Measurements from ENCODE around the gene PMF1. TPM values are rescaled to one million over a fixed set of nuclear protein-coding genes. Genes with fewer than 3 reads are reported as not detected.

Gene PMF1
- total RNA-seq, 3 donors from 2014 or later, result 41.4 to 75.2 (median 60.3) TPM

DNA sequence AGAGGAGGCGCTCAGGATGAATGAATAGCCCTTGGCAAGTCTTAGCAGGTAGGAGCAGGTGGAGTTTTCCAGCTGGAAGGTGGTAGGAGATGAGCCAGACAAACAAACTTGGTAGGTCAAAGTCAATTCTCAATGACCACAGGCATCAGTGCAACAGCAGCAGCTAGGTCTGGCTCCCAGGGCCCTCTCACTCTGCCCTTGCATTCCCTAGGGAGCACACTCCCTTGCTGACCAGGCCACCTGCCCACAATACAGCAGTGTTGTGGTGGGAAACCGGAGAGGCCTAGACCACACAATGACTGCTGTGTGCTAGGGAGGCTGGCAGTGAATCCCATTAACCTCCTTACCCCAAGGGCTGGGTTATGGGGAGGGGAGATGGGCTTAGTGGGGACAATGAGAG, 48.1 kb downstream of the PMF1 start:
- H3K36me3 ChIP-seq, result peaks cover 16% of the 10 kb centered on the region
- DNase-seq (ENCODE audit: low spot score in 2 of 2), result no peak
- TF ChIP-seq, protein P1, sequence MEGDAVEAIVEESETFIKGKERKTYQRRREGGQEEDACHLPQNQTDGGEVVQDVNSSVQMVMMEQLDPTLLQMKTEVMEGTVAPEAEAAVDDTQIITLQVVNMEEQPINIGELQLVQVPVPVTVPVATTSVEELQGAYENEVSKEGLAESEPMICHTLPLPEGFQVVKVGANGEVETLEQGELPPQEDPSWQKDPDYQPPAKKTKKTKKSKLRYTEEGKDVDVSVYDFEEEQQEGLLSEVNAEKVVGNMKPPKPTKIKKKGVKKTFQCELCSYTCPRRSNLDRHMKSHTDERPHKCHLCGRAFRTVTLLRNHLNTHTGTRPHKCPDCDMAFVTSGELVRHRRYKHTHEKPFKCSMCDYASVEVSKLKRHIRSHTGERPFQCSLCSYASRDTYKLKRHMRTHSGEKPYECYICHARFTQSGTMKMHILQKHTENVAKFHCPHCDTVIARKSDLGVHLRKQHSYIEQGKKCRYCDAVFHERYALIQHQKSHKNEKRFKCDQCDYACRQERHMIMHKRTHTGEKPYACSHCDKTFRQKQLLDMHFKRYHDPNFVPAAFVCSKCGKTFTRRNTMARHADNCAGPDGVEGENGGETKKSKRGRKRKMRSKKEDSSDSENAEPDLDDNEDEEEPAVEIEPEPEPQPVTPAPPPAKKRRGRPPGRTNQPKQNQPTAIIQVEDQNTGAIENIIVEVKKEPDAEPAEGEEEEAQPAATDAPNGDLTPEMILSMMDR (IDR thresholded peaks at IDR 0.05), result no peak
- TF ChIP-seq POLR2AphosphoS5 (IDR thresholded peaks at IDR 0.05) (no peak), POLR2A (IDR thresholded peaks at IDR 0.05) (no peak)
- H3K27ac ChIP-seq, result no peak overlapping the region
- no peaks in the 10 kb centered on the region for H3K4me1 ChIP-seq
- no peaks in the 10 kb centered on the region for H3K27me3 ChIP-seq
- intact Hi-C loops (cut with DNase I; ENCODE audit: low total_unique reads), result no loop called here
- no peaks in the 10 kb centered on the region for H3K9me3 ChIP-seq
- H3K4me3 ChIP-seq, result no peak overlapping the region

- intact Hi-C loops (cut with DNase I; ENCODE audit: low total_unique reads), result no loop called here
- Histone ChIP-seq H3K4me3 (no peak overlapping the region), H3K36me3 (peaks cover 31% of the 10 kb centered on the region), H3K27me3 (no peaks in the 10 kb centered on the region), H3K27ac (no peak overlapping the region), H3K4me1 (no peaks in the 10 kb centered on the region), H3K9me3 (no peaks in the 10 kb centered on the region)
- TF ChIP-seq, protein P1 (IDR thresholded peaks at IDR 0.05), result no peak
- TF ChIP-seq POLR2AphosphoS5 (IDR thresholded peaks at IDR 0.05) (no peak), POLR2A (IDR thresholded peaks at IDR 0.05) (no peak)
- no peak for DNase-seq (ENCODE audit: low spot score in 2 of 2)
These were observed 49.9 kb downstream of the PMF1 start for GRCh38 chr1:156262461-156263287.

- Histone ChIP-seq H3K27ac (no peak overlapping the region), H3K4me3 (no peak overlapping the region), H3K27me3 (no peaks in the 10 kb centered on the region), H3K36me3 (peaks cover 33% of the 10 kb centered on the region), H3K4me1 (no peaks in the 10 kb centered on the region), H3K9me3 (no peaks in the 10 kb centered on the region)
- no peak for DNase-seq (ENCODE audit: low spot score in 2 of 2)
- TF ChIP-seq POLR2AphosphoS5 (IDR thresholded peaks at IDR 0.05), result no peak
- TF ChIP-seq, protein P1 (IDR thresholded peaks at IDR 0.05), result no peak
- TF ChIP-seq POLR2A (IDR thresholded peaks at IDR 0.05), result no peak
- intact Hi-C loops (cut with DNase I; ENCODE audit: low total_unique reads), result no loop called here
These were observed 50.5 kb downstream of the PMF1 start for GRCh38 chr1:156263288-156263655.

DNA sequence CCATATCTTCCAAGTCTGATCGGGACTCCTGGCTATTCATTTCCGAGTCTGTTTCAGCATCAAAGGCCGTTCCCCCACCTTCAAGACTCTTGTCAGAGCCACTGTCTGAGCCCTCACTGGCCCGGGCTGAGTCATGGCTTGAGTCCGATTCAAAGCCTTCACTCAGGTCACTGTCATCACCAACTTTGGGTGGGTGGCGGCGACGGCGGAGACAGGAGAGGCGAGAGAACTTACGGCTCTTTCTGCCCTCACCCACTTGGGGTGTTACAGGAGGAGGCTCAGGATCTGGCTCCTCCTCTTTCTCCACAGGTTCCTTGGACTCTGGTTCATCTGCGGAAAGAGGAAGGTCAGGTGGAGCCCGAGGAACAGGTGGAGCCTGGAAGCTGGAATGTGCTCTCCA, 53.2 kb downstream of the PMF1 start:
- Histone ChIP-seq H3K27me3 (no peaks in the 10 kb centered on the region), H3K27ac (no peak overlapping the region), H3K36me3 (peaks cover 17% of the 10 kb centered on the region), H3K9me3 (no peaks in the 10 kb centered on the region), H3K4me3 (no peak overlapping the region), H3K4me1 (no peaks in the 10 kb centered on the region)
- DNase-seq (ENCODE audit: low spot score in 2 of 2), result no peak
- TF ChIP-seq, protein P1 (IDR thresholded peaks at IDR 0.05), result no peak
- no peak for TF ChIP-seq POLR2AphosphoS5 (IDR thresholded peaks at IDR 0.05)
- TF ChIP-seq POLR2A (IDR thresholded peaks at IDR 0.05), result no peak
- intact Hi-C loops (cut with DNase I; ENCODE audit: low total_unique reads), result no loop called here

- no peak overlapping the region for H3K4me3 ChIP-seq
- intact Hi-C loops (cut with DNase I; ENCODE audit: low total_unique reads), result no loop called here
- TF ChIP-seq, protein P1 (IDR thresholded peaks at IDR 0.05), result no peak
- TF ChIP-seq POLR2A (IDR thresholded peaks at IDR 0.05) (no peak), POLR2AphosphoS5 (IDR thresholded peaks at IDR 0.05) (no peak)
These were observed 55.5 kb downstream of the PMF1 start for GRCh38 chr1:156268336-156268735.

More at GRCh38 chr1:156268336-156268735, 55.5 kb downstream of the PMF1 start:
- Histone ChIP-seq H3K27me3 (no peaks in the 10 kb centered on the region), H3K27ac (no peak overlapping the region), H3K4me1 (no peaks in the 10 kb centered on the region), H3K9me3 (no peaks in the 10 kb centered on the region), H3K36me3 (peaks cover 20% of the 10 kb centered on the region)
- DNase-seq (ENCODE audit: low spot score in 2 of 2), result no peak

All from breast epithelium (tissue), 4 donors.